LNCAP (cell line): ENCODE results near the gene ERFL.

Experiments
- TF ChIP-seq, protein P1 (sequence below): fragments of 450-650 bp; IDR thresholded peaks from 2 replicates; pipeline ENCODE4 v1.5.1; 2017; ENCODE audit warnings: mild to moderate bottlenecking

Gene ERFL

DNA sequence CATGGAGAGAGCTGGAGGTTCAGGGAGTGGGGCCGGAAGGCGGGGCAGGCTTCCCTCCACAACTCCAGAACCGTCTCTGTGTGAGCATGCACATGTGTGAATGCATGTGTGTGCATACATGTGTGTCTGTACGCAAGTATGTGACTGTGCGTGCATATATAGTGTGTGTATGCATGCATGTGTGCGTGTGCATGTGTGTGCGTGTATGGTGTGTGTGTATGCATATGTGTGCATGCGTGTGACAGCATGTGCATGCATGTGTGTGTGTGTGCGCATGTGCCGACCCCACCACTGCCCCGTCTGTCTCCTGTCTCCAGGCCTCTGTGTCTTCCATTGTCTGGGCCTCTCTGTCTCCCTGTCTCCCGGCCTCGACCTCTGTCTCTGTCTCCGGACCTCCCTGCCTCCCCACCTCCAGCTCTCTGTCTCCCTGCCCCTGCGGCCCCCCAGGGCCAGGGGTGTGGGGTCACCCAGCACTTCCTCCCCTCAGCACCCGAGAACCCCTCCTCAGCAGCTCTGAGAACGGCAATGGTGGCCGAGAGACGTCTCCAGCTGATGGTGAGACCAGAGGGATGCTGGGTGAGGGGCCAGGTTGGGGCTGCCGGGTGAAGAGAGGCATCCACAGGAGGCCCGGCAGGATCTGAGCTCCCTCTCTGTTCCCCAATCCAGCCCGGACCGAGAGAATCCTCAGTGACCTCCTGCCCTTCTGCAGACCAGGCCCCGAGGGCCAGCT, 22.8 kb downstream of the ERFL start:
- TF ChIP-seq, protein P1, sequence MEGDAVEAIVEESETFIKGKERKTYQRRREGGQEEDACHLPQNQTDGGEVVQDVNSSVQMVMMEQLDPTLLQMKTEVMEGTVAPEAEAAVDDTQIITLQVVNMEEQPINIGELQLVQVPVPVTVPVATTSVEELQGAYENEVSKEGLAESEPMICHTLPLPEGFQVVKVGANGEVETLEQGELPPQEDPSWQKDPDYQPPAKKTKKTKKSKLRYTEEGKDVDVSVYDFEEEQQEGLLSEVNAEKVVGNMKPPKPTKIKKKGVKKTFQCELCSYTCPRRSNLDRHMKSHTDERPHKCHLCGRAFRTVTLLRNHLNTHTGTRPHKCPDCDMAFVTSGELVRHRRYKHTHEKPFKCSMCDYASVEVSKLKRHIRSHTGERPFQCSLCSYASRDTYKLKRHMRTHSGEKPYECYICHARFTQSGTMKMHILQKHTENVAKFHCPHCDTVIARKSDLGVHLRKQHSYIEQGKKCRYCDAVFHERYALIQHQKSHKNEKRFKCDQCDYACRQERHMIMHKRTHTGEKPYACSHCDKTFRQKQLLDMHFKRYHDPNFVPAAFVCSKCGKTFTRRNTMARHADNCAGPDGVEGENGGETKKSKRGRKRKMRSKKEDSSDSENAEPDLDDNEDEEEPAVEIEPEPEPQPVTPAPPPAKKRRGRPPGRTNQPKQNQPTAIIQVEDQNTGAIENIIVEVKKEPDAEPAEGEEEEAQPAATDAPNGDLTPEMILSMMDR = no peak

DNA sequence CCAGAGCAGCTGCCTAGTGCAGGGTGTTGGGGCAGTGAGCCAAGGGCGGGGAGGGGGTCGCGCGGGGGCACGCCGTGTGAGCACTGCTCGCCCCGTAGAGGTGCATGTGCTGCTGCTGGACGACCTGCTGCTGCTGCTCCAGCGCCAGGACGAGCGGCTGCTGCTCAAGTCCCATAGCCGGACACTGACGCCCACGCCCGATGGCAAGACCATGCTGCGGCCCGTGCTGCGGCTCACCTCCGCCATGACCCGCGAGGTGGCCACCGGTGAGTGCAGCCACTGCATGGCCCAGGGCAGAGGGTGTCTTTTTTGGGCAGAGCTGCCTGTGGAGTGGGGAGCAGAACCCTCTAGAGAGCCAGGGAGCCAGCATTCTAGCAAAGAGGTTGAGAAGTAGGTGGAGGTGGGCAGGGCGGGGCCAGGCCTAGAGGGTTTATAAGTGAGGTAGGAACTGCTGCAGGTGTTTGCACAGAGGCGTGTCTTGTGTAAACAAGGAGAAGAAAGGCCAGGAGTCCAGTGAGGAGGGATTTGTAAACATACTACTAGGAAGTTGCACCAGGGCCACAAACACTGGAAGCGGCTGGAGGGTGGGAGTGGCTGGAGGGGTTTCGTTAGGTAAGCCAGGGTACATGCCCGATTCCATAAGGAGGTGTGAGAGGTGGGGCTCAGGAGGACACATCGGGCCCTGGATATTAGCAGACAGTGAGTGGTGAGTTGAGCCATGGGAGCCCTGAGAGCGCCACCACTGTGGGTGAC, 24.0 kb downstream of the ERFL start:
- TF ChIP-seq, protein P1 = no peak

GRCh38 chr19:41903193-41903953, 24.9 kb downstream of the ERFL start:
- TF ChIP-seq, protein P1 = no peak

DNA sequence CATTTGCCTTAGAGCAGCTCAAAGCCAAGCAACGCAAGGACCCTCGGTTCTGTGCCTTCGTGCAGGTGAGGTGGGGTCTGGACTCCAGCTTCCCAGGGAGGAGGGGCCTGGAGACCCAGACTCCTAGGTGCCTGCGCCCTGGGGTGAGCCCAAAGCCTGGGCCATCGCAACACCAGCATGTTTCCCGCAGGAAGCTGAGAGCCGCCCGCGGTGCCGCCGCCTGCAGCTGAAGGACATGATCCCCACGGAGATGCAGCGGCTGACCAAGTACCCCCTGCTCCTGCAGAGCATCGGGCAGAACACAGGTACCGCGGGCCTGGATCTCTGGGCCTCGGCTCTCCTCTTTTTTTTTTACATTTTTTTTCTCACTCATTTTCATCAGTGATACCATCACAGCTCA, 25.7 kb downstream of the ERFL start:
- TF ChIP-seq, protein P1 = no peak

GRCh38 chr19:41901707-41902360, 26.4 kb downstream of the ERFL start:
- TF ChIP-seq, protein P1 = no peak

DNA sequence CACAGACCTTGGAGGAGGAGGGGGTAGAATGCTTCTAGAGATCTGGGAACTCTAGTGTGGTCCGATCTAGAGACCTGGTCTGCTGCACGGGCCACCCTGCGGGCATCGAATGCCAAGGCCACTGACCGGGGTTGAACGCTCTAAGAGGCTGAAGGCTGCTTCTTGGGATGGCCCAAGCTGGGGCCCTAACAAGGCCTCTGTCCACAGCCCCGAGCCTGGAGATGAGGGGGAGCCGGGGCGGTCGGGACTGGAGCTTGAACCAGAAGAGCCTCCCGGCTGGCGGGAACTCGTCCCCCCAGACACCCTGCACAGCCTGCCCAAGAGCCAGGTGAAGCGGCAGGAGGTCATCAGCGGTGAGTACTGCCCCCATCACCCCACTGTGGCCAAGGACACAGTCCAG, 30.0 kb downstream of the ERFL start:
- TF ChIP-seq, protein P1 = no peak

GRCh38 chr19:41897820-41898219, 30.4 kb downstream of the ERFL start:
- TF ChIP-seq, protein P1 = no peak
